Camera-type eye (tissue), 1 donor: ENCODE measurements around the gene TUBGCP2. TPM values are rescaled to one million over a fixed set of nuclear protein-coding genes. Genes with fewer than 3 reads are reported as not detected.

ENCODE experiments used
- total RNA-seq: library from RNA; depleted of rRNA; stranded (reverse); fragments of >200 nt; gene quantifications from one replicate; pipeline ENCODE4 v1.2.3, GENCODE V29; 2014

TUBGCP2 gene
- total RNA-seq = 71.5 TPM

GRCh38 chr10:133308421-133309099, at the start of gene TUBGCP2, which contains the start of gene ZNF511:
Gene TUBGCP2, minus strand, starts transcription at chr10:133308872. Its CDS starts 5,931 bp downstream, at chr10:133302941.
Gene ZNF511, plus strand, starts transcription at chr10:133308914. Its CDS starts 30 bp downstream, at chr10:133308944.

DNA sequence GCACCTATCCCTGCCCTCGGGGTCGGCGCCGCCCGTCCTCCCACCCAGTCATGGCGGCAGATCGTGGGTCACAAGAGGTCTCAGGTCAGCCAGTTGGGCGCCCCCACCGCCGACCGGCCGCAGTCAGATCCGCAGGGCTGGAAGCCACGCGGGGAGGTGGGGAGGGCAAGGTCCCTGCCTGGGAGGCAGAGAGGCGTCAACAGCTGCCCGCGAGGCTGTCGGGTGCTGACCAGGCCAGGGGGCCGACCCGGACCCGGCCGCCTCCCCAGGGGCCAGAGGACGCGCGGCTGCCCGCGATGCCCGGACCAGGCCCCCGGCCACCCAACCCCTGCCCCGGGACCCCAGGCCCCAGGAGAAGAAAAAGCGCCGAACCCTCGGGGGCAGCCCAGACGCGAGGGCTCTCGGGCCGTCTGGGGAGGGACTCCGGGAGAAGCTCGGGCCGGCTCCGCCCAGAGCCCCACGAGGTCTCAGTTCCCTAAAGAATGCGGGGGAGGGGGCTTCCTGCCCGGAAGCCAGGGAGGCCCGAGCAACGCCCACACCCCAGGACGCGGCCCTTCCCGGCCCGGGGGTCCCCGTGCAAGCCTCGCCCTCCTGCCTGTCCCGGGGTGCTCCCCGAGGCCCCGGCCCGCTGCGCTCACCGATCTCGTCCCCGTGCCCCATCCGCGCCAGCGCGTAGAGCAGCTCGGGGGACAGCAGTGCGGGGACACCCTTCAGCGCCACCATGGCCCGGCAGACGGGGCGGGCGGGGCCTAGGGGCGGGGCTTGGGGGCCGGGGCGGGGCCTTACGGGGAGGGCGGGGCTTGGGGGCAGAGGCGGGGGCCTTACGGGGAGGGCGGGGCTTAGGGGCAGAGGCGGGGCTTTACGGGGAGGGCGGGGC, 48.9 kb upstream of the TUBGCP2 start, which contains the start of gene FUOM:
Gene FUOM (minus strand): TSS at position 735 of the 877 bp plus-strand sequence. CDS start 12 bp downstream, at position 723.

GRCh38 chr10:133336577-133337369, 28.1 kb upstream of the TUBGCP2 start, which contains the start of gene CALY:
Gene CALY, minus strand, starts transcription at chr10:133336896. Its CDS starts 7,907 bp downstream, at chr10:133328989.

DNA sequence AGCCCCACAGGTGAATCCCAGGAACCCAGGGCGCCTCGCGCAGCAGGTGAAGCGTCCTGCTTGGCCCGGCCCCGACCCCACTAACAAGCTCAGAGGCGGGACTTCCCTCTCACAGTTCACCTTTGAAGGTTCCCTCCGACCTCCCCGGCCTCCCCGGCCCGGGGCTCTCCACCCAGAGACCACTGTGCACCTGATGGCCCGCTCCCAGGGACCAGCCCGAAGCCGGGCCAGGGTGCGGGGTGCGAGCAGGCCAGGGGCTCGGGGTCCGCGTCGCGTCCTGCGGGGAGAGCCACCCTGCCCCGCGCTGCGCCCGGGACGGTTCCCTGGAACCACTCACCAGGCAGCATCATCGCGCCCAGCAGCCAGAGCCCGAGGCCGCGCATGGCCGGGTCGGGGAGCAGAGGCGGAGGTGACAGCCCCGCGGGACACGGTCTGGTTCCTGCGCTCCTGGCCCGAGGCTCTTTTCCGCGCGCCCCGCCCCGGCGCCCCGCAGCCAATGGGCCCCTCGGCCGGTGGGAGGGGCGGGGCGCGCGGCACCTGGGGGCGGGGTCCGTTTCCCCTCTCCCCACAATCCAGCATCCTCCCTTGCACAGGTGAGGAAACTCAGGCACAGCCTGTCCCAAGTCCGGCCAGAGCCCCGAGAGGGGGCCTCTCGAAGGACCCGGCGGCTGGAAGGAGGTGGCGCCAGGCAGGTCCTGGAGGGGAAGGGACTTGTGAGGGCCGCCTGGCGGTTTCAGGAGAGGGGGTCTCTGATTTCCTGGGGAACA, 32.1 kb downstream of the TUBGCP2 start, which contains the start of gene ADAM8:
Gene ADAM8 (minus strand): TSS at position 434 of the 767 bp plus-strand sequence. CDS start 51 bp downstream, at position 383.

DNA sequence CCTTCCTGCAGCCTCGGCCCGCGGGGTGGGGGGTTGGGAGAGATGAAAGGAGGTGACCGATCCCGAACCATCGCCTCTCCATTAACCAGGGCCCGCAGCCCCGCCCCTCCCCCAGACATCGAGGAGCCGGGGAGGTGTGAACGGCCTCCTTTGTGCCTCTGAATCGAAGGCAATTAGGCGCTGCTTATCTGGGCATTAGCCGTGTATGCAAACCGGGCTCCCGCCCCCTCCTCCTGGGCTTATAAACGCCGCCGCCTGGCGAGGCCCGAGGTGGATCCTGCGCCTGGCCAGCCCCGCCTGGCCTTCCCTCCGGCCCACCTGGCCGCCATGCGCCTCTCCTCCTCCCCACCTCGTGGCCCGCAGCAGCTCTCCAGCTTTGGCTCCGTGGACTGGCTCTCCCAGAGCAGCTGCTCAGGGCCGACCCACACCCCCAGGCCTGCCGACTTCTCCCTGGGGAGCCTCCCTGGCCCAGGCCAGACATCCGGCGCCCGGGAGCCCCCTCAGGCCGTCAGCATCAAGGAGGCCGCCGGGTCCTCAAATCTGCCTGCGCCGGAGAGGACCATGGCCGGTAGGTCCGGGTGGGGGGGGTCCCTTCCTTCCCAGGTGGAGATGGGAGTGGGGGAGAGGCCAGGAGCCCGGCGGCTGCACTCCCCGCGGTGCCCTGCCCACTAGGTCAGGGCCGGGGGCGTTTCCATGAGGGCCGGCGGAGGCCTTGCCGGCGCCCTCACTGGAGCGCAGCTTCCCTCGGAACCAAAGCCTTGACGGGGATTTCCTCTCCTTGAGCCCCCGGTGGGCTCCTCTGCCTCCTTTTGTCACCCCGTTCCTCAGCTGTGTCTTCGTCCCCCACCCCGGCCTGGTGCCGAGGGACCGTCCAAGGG, 70.8 kb downstream of the TUBGCP2 start, which contains the start of gene VENTX:
Gene VENTX (plus strand): TSS at position 268 of the 878 bp plus-strand sequence. CDS start 60 bp downstream, at position 328.

DNA sequence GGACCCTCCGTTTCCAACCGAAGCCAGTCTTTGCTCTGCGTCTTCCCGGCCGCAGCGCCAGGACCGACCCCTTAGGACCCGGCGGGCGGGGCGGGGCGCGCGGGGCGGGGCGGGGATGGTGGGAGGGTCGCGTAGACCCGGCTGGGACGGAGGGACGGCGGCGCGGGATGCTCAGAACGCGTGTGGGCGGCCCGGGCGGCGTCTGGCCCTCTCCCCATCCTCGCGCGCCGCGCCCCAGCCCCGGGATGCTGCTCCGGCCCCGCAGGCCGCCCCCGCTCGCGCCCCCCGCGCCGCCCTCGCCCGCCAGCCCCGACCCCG, 78.7 kb downstream of the TUBGCP2 start, which contains the start of gene UTF1:
Gene UTF1 (plus strand): TSS at position 174 of the 318 bp plus-strand sequence. CDS start 72 bp downstream, at position 246.

Other genes starting within 250 kb of the TUBGCP2 start
- gene ADGRA1, start 220.9 kb downstream of the TUBGCP2 start, total RNA-seq = 5.4 TPM
- 8.6 TPM for gene KNDC1, start 148.7 kb downstream of the TUBGCP2 start, total RNA-seq
- gene UTF1, start 78.7 kb downstream of the TUBGCP2 start, total RNA-seq = not detected
- 0.22 TPM for gene VENTX, start 71.0 kb downstream of the TUBGCP2 start, total RNA-seq
- gene ADAM8, start 32.0 kb downstream of the TUBGCP2 start, total RNA-seq = 4.0 TPM
- gene ZNF511, start within 50 bp of the TUBGCP2 start, total RNA-seq = 15.3 TPM
- gene CALY, start 28.0 kb upstream of the TUBGCP2 start, total RNA-seq = 3.0 TPM
- gene PRAP1, start 38.5 kb upstream of the TUBGCP2 start, total RNA-seq = 2.0 TPM
- gene FUOM, start 49.1 kb upstream of the TUBGCP2 start, total RNA-seq = 7.3 TPM
- gene ECHS1, start 64.5 kb upstream of the TUBGCP2 start, total RNA-seq = 48.3 TPM
- gene PAOX, start 70.4 kb upstream of the TUBGCP2 start, total RNA-seq = 10.3 TPM
- 42.4 TPM for gene MTG1, start 85.3 kb upstream of the TUBGCP2 start, total RNA-seq
- 3.8 TPM for gene SPRN, start 115.8 kb upstream of the TUBGCP2 start, total RNA-seq
- gene SCART1, start 145.1 kb upstream of the TUBGCP2 start, total RNA-seq = 2.9 TPM
- 3.4 TPM for gene CYP2E1, start 218.5 kb upstream of the TUBGCP2 start, total RNA-seq